GM18517 (cell line): Measurements from ENCODE around the gene TMEM31.
"Not testable (repeated sequence)": the region's sequence is repeated elsewhere in the genome, so short reads cannot be mapped to it uniquely, and the experiment has no call there.

Source experiments
- ATAC-seq: cut with Tn5 transposase; IDR thresholded peaks from one replicate; pipeline ENCODE4 v1.9.1; 2021; ENCODE audit warnings: mild to moderate bottlenecking, moderate library complexity; ENCODE audit not compliant: unreplicated experiment

The TMEM31 gene

DNA sequence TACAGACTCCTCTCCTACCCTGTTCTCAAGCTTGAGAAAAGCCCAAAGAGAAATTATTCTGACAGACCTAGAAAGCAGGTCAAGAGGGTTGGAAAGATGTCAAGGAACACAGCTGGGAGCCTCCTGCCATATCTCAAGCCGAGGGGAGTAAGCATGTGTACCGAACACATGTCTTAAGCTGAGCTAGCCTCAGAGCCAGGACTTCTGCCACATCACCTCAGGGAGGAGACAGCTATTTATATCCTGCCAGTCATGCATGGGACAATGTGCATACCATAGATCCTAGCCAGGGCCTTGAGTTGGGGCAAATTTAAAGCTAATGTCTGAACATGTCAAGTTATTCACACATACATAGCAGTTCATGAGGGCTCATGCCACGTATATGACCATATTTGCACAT, 11.8 kb downstream of the TMEM31 start:
- no peak for ATAC-seq

DNA sequence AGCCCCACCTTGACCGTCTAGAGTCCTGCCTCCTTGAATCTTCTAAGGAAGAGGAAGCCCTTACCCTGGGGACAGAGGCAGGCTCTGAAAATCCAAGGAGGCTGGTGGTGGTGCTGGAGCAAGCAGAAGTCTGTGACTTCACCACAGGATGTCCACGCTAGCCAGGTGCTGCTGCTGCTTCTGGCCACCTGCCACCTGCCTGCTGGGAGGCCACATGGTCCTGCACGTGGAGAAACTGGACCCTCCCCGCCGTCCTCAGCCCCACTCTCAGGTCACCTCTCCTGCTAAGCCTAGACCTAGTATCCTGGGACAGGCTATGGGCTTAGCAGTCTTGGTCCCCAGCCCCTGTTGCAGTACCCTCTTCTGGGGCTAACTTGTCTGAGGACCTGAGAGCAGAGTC, 15.8 kb downstream of the TMEM31 start:
- ATAC-seq, result no peak

DNA sequence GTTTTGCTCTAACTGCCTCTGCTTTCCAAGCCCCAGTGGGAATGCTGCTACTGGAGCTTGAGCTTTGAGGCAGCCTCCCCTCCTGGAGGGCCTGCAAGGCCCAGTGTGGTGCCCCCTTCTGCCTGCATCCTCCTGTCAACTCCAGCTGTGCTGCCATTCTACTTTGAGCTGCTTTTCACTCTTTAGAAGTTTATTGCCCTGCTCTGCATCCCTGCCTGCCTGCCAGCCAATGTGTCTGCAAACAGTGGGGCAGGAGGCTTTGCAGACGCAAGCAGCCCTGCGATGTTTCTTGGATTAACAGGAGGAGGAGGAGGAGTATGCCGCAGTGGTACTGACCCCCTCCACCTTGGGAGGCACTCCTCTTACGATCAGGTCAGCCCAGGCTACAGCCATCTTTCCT, 16.4 kb downstream of the TMEM31 start:
- ATAC-seq, result no peak

DNA sequence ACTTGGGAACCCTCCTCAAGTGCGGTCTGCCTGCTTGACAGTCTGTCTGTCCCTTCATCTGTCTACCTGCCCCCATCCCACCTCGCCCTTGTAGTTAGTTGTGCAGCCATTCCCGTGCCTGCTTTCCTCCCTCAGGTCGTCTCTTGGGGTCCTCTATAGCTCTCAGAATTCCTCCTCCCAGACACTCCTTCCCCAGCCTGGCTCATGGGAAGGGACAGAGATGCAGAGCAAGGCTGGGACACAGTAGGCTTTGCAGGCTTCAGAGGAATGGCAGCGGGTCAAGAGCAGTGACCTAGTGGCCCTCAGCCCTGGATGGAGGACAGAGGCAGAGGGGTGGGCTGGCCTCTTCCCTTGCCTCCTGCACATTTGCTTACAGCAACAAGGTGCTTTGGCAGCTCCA, 18.3 kb downstream of the TMEM31 start:
- no peak for ATAC-seq

DNA sequence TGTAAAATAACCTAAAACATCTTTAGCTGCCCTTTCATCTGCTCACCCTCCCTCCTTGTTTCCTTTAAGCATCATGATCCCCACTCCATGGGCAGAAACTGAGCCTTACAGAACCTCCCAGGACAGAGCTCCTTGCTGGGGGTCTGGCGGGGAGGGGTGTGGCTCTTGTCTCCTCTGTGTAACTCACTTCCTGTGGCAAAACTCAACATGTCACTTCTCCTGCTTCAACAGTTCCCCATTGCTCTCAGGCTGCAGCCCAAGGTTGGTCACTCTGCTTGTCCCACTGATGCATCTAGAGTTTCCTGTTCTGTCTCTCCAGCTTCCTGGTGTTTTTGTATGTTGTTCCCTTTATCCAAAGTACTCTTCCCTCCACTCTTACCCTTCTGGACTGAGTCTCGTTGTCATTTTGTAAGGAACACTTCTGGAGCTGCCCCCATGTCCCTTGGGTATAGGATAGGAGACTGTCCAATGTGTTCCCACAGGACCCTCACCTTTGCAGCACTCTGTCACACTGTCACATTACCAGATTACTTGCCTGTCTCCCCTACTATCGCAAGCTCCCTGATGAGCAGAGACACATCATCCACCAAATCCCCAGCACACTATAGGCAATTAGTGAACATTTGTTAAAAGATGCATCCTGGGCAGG, 19.6 kb downstream of the TMEM31 start:
- ATAC-seq, result no peak

DNA sequence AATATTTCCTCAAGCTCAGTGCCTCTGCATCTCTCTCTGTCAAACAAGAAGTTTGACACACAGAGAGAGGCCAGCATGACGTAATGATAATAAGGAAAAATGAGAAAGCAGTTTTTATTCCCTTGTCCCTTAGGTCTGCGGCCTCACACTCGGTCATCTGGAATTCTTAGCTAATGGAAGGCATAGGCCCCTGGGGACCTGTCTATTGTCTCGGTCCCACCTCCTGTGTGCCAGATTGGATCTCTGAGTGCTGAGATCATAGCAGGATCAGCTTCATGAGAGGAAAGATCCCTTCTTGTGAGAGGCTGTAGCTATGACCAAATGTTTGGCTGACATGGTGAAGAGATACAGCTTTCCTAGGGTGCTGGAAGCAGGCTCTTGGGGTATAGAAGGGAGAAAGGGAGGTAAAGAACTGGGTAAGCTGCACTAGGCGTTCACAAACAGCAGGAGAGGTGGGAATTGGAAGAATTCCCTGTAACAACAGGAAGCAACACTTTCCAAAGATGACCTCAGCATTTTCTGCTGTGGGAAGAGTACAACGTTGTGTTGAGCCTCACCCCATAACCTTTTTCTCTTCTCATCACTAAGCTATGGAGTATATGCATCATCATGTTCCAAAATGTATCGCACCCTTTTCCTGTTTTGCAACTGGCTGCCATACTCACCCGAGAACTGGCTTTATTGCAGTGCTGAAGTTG, 20.2 kb downstream of the TMEM31 start:
- ATAC-seq, result no peak

DNA sequence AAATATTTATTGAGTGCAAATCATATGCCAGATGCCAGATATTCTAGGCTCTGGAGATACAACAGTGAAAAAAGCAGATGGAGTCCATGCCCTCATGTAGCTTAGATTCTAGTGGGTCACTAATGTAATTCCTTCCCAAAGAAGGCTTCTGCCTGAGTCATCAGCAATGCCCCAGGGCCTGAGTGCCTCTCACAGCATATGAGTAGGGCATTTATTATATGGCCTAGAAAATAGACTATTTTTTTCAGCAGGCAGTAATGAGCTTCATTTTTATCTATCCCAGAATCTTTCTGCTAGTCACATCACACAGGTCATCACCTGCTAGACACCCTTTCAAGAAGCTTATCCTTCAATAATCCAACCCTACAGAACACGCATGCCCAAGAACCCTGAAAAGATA, 22.3 kb downstream of the TMEM31 start:
- no peak for ATAC-seq

DNA sequence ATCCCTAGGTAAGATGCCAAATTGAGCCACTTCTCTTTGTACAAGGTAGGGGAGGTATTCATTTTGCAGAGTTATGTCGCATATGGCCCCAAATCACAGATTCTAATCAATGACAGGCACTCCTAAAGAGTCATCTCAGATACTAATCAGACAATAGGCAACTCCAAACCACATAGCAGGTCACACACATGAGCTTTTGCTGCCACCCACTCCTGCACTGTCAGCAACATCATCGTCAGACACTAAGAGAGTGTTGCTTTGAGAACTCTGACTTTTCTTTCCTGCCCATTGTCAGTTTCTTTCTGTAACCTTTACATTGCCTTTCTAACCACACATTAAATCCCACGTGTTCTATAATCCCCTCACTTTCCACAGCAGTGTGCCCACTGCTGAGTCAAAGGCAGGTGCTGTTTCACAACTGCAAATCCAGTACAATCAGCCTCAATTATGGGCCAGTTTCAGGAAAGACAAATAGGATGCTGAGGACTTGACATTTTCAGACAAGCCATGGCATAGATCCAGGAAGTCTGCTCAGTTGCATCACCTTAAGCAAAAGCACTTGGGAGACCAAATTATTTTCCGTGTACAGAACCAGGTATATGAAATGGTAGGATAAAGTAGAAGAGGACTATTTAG, 23.5 kb downstream of the TMEM31 start:
- no peak for ATAC-seq

DNA sequence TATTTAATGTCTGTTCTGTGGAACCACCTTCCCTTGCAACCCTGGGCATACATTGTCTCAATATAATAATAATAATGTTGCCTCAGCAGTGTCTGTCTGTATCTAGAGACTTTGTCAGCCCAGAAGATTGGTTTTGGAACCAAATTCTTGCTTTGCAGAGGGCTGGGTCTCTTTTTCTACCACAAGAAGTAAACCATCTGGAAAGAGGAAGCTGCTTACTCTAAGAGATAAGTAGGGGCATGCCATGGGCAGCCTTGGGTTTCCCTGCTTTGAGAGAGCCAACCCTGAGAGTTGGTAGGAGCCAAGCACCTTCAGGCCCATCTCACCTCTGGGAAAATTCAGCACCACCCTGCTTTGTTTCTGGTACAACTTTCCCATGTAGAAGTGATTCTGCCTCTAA, 27.0 kb downstream of the TMEM31 start:
- no peak for ATAC-seq

DNA sequence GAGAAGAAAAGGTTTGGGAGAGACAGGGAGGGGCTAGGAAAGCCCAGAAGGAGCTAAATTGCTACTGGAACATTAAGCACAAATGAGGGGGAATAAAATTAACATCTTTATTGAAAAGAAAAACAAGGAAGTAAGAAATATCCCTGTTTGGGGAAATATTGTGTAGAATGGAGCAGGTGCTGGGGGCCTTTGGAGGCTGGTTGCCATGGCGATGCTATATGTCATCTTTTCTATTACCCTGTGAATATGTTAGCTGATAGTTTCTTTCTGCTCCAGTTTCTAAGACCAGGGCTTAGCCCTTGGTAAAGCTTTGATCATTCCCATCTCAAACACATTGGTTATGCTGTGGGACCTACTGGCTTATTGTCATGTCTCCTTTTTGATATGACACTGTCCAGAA, 28.7 kb downstream of the TMEM31 start:
- no peak for ATAC-seq

DNA sequence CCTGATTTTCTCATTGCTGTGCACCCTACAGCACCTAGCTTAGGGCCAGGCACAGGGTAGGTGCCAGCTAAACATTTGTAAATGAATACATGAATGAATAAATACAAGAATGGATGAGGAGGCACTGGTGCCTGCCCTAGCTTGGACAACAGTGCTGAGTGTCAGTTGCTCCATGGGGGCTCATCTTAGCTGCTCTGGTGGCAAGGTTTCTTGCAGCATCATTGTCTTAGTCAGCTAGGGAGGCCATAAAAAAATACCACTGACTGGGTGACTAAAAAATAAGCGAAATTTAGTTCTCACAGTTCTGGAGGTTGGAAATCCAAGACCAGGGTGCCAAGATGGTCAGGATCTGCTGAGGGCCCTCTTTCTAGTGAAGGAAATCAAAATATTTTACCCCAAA, 31.2 kb downstream of the TMEM31 start:
- no peak for ATAC-seq

DNA sequence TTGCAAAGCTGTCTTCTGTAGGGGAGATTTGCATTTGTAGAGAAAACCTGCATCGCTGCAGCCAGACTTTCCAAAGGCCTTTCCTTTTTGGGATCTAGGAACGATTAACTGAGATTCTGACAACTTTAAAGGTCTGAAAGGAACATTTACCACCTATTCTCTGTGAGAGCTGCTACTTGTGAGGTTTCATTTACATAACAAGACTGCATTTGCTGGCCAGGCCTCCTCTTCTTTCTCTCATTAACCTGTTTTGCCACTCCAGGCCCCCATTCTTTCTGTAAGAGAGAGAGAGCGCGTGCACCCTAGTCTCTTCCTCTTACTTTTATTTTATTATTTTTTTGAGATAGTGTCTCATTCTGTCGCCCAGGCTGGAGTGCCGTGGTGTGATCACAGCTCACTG, 31.6 kb downstream of the TMEM31 start:
- ATAC-seq, result no peak

DNA sequence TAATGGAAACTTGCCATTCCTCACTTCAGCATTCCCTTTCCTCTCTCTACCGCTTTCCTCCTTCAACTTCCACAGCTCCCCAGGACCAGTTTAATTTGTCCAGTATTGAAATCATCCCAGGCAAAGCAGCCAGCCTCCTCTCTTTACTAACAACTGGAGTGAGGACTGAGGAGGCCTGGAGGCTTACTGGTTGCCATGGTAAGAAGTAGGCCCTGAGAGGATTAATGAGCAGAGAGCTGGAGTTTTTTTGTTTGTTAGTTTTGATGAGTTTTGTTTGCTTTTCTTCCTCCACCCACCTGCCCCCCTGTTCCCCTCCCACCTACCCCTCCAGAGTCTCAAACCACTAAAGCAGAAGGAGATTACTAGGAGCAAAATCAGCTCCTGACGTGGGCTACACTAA, 36.5 kb downstream of the TMEM31 start:
- no peak for ATAC-seq

DNA sequence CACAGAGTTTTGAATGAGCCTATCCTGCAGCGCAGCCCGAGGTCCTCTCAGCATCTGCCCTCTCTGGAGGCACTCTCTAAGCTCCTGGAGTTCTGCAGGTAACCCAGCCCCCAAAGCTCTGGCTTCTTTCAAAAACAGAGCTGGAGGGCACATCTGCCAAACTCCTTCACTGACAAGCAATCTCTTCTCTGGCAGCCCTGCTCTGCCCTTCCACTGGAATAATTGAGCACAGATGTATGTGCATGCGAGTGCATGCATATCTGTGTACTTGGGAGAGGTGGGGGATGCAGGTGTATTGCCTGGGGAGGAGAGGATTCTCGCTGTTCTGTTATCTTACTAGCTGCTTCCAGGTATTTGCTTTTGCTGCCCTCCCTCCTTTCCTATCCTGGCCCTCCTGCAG, 43.7 kb downstream of the TMEM31 start:
- no peak for ATAC-seq

DNA sequence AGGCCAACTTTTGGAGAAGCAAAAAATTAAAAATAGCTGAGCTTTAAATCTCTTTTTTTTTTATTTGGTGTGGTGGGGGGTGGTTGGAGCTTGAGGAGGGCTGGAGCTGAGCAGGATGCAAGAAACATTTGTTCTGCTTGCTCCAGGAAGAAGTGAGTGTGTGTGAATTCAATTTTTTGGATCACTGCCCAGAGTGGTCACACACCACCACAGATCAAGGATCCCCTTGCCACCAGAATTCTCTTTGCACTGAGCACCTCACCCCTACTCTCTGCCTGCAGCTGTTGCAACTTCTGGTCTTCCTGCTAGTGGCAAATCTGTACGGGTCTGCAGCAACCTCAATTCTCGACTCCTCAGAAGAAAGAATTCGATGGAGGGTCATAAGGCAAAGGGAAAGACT, 46.0 kb downstream of the TMEM31 start:
- ATAC-seq, result no peak

DNA sequence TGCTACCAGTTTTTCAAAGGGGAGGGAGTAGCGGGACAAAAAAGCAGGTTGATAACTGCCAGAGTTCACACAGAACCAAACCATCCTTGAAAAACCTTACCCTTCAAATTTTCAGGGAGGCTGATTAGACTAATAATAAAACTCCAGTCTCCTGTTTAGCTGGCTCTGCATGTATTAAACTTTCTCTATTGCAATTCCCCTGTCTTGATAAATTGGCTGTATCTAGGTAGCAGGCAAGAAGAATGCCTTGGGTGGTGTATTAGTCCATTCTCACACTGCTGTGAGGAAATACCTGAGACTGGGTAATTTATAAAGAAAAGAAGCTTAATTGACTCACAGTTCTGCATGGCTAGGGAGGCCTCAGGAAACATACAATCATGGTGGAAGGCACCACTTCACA, 47.8 kb downstream of the TMEM31 start:
- no peak for ATAC-seq

DNA sequence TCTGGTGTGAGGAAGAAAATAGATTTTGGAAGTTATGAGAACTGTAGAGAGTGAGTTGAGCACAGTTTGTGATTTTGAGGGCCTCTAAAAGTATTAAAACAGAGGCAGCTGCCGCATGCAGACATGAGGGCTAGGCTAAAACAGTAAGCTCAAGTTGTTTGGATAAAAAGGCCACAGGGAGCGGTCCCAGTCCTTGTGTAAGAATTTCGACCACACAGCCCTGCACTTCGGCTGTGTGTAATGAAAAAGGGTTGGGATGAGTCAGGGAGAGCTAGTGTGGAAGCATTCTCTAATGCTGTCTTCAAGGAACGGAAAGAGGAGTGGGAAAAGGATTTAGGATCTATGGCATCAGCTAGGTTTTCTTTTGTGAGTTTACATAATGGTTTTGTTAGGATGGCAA, 52.8 kb downstream of the TMEM31 start:
- not testable (repeated sequence) for ATAC-seq
